H1 (cell line): ENCODE data around the gene ARHGEF38. TPM values are rescaled to one million over a fixed set of nuclear protein-coding genes. Genes with fewer than 3 reads are reported as not detected.

Experiments used
- CTCF ChIA-PET: fragments of 300-600 bp; sonication (Branson Sonifier 250); formaldehyde crosslinking; loops from one replicate; lab custom pipeline; 2021; ENCODE audit not compliant: partially characterized antibody; lab: Charles Lee
- POLR2A ChIA-PET: fragments of 300-600 bp; sonication (Branson Sonifier 250); formaldehyde crosslinking; loops from one replicate; lab custom pipeline; 2021; ENCODE audit warnings: inconsistent platforms; ENCODE audit not compliant: partially characterized antibody; lab: Charles Lee
- DNase-seq, 2 experiments: peaks; one replicate each; pipeline versions ENCODE4 v3.0.0 to v3.0.0-alpha.2; 2010 to 2022; ENCODE audit warnings: low spot score in 2 of 2, low read depth in 1 of 2, mixed read lengths in 1 of 2
- FAIRE-seq: peaks from 2 replicates; lab custom pipeline; 2011; peaks lifted over from hg19 to GRCh38; lab: Jason Lieb, UNC
- H2AFZ ChIP-seq: 2 replicates; pipeline ENCODE4 v1.8.1; 2012; ENCODE audit warnings: low read length, inconsistent platforms
- H2AK5ac ChIP-seq: 2 replicates; pipeline ENCODE4 v1.6.1; 2013; ENCODE audit warnings: low read depth, low read length
- H2BK120ac ChIP-seq: replicated peaks from 2 replicates; pipeline ENCODE3; 2013; ENCODE audit warnings: low read depth, low read length, inconsistent platforms
- H2BK12ac ChIP-seq: 2 replicates; pipeline ENCODE4 v1.6.1; 2013; ENCODE audit warnings: low read depth, low read length
- H2BK15ac ChIP-seq: 2 replicates; pipeline ENCODE4 v1.6.1; 2013; ENCODE audit warnings: low read length
- H2BK20ac ChIP-seq: 2 replicates; pipeline ENCODE4 v1.6.1; 2013; ENCODE audit warnings: low read length
- H2BK5ac ChIP-seq: 2 replicates; pipeline ENCODE4 v1.6.1; 2013; ENCODE audit warnings: low read depth, low read length
- H3K14ac ChIP-seq: 2 replicates; pipeline ENCODE4 v1.6.1; 2013; ENCODE audit warnings: inconsistent platforms; ENCODE audit not compliant: insufficient read length
- H3K18ac ChIP-seq: 2 replicates; pipeline ENCODE4 v1.6.1; 2013; ENCODE audit warnings: low read length; ENCODE audit errors: extremely low read depth
- H3K23ac ChIP-seq: 2 replicates; pipeline ENCODE4 v1.6.1; 2013; ENCODE audit warnings: inconsistent platforms; ENCODE audit not compliant: insufficient read length
- H3K23me2 ChIP-seq: 2 replicates; pipeline ENCODE4 v1.6.1; 2013; ENCODE audit warnings: low read depth, low read length
- H3K27ac ChIP-seq: 2 replicates; pipeline ENCODE4 v1.6.1; 2011; ENCODE audit warnings: low read depth, low read length, inconsistent platforms
- H3K27me3 ChIP-seq, 4 experiments: replicated peaks in 1 of 4; 1 replicate in 1 of 4; 2 replicates in 3 of 4; pipeline versions ENCODE4 v1.6.1 to v1.8.1; 2011 to 2013; ENCODE audit warnings: low read length in 3 of 4, mild to moderate bottlenecking in 3 of 4, inconsistent platforms in 2 of 4, mixed read lengths in 2 of 4, moderate library complexity in 1 of 4; ENCODE audit not compliant: control insufficient read depth in 3 of 4, insufficient read depth in 3 of 4; ENCODE audit errors: extremely low read depth in 1 of 4
- H3K36me3 ChIP-seq, 4 experiments: 2 replicates each; pipeline versions ENCODE4 v1.6.1 to v1.8.1; 2011 to 2013; ENCODE audit warnings: mild to moderate bottlenecking in 4 of 4, low read length in 3 of 4, moderate library complexity in 2 of 4, control low read depth in 1 of 4, inconsistent platforms in 1 of 4; ENCODE audit not compliant: insufficient read depth in 4 of 4, control insufficient read depth in 2 of 4
- H3K4ac ChIP-seq: replicated peaks from 2 replicates; pipeline ENCODE3; 2013; ENCODE audit warnings: low read length, low read depth, mixed read lengths, inconsistent platforms; ENCODE audit not compliant: insufficient read length
- H3K4me1 ChIP-seq, 4 experiments: replicated peaks in 1 of 4; 1 replicate in 1 of 4; 2 replicates in 3 of 4; pipeline versions ENCODE4 v1.6.1 to v1.8.1; 2011 to 2013; ENCODE audit warnings: low read length in 3 of 4, inconsistent platforms in 2 of 4, mixed read lengths in 1 of 4; ENCODE audit not compliant: insufficient read depth in 4 of 4, control insufficient read depth in 3 of 4
- H3K4me2 ChIP-seq, 2 experiments: 2 replicates each; pipeline versions ENCODE4 v1.6.1 to v1.8.1; 2011 to 2013; ENCODE audit warnings: low read depth in 2 of 2, low read length in 2 of 2, control low read depth in 1 of 2, inconsistent platforms in 1 of 2, mild to moderate bottlenecking in 1 of 2; ENCODE audit not compliant: insufficient read depth in 1 of 2
- H3K4me3 ChIP-seq, 4 experiments: fragments of 200-600, 300-600 bp in 1 of 4; sonication (generic), shearing (Covaris generic), sonication (Bioruptor Twin) in 1 of 4; 2 replicates each; pipeline versions ENCODE4 v1.5.1 to v1.8.1; 2011 to 2016; ENCODE audit warnings: low read length in 4 of 4, low read depth in 3 of 4, control low read depth in 2 of 4, inconsistent platforms in 2 of 4, mild to moderate bottlenecking in 2 of 4, mixed read lengths in 1 of 4, moderate library complexity in 1 of 4; ENCODE audit not compliant: insufficient read depth in 2 of 4; ENCODE audit errors: extremely low read depth in 1 of 4
- H3K56ac ChIP-seq: replicated peaks from 2 replicates; pipeline ENCODE3; 2013; ENCODE audit warnings: low read depth, mild to moderate bottlenecking, mixed read lengths, low read length, inconsistent platforms; ENCODE audit not compliant: insufficient read length
- H3K79me1 ChIP-seq: 2 replicates; pipeline ENCODE4 v1.6.1; 2013; ENCODE audit warnings: low read depth, low read length, control low read depth
- H3K79me2 ChIP-seq, 2 experiments: 2 replicates each; pipeline versions ENCODE4 v1.6.1 to v1.8.1; 2012 to 2013; ENCODE audit warnings: low read length in 2 of 2, mild to moderate bottlenecking in 2 of 2, inconsistent platforms in 1 of 2; ENCODE audit not compliant: insufficient read depth in 2 of 2, control insufficient read depth in 1 of 2
- H3K9ac ChIP-seq, 4 experiments: replicated peaks in 1 of 4; 1 replicate in 1 of 4; 2 replicates in 3 of 4; pipeline versions ENCODE4 v1.6.1 to v1.8.1; 2011 to 2013; ENCODE audit warnings: low read depth in 3 of 4, low read length in 3 of 4, control low read depth in 2 of 4, mild to moderate bottlenecking in 2 of 4, moderate library complexity in 2 of 4, inconsistent platforms in 1 of 4; ENCODE audit errors: extremely low read depth in 1 of 4
- H3K9me3 ChIP-seq, 2 experiments: 2 replicates each; pipeline versions ENCODE4 v1.6.1 to v1.8.1; 2012 to 2013; ENCODE audit warnings: mild to moderate bottlenecking in 2 of 2, moderate library complexity in 2 of 2, control low read depth in 1 of 2, inconsistent platforms in 1 of 2, low read depth in 1 of 2, low read length in 1 of 2, mixed read lengths in 1 of 2; ENCODE audit not compliant: insufficient read depth in 2 of 2
- H4K20me1 ChIP-seq, 2 experiments: replicated peaks in 1 of 2; 2 replicates each; pipeline versions ENCODE3 to v1.8.1; 2011 to 2013; ENCODE audit warnings: inconsistent platforms in 2 of 2, low read length in 2 of 2, mild to moderate bottlenecking in 1 of 2; ENCODE audit not compliant: insufficient read depth in 2 of 2, control insufficient read depth in 1 of 2
- H4K5ac ChIP-seq: 2 replicates; pipeline ENCODE4 v1.6.1; 2013; ENCODE audit warnings: low read length, low read depth, mixed read lengths, inconsistent platforms; ENCODE audit not compliant: insufficient read length
- H4K8ac ChIP-seq: 2 replicates; pipeline ENCODE4 v1.8.0; 2013; ENCODE audit warnings: mild to moderate bottlenecking, moderate library complexity, low read length, inconsistent platforms; ENCODE audit not compliant: insufficient read depth; ENCODE audit errors: extremely low read depth
- H4K91ac ChIP-seq: replicated peaks from 2 replicates; pipeline ENCODE3; 2013; ENCODE audit warnings: low read length, mixed read lengths, inconsistent platforms; ENCODE audit not compliant: insufficient read length
- BRCA1 ChIP-seq: IDR thresholded peaks from 2 replicates; pipeline ENCODE4 v1.6.1; 2012; ENCODE audit warnings: low read depth, low read length, improper control_type of control experiment
- CHD1 ChIP-seq: IDR thresholded peaks from 2 replicates; pipeline ENCODE4 v1.6.1; 2012; ENCODE audit warnings: low read depth, low read length, improper control_type of control experiment
- CHD2 ChIP-seq: IDR thresholded peaks from 2 replicates; pipeline ENCODE4 v1.6.1; 2012; ENCODE audit warnings: low read length, improper control_type of control experiment
- KDM5A ChIP-seq: fragments of 200-600 bp; IDR thresholded peaks from 2 replicates; pipeline ENCODE4 v1.7.1; 2012; ENCODE audit warnings: mild to moderate bottlenecking, low read length, inconsistent platforms, mixed read lengths
- MAFK ChIP-seq: IDR thresholded peaks from 2 replicates; pipeline ENCODE4 v1.6.1; 2012; ENCODE audit warnings: low read depth, mild to moderate bottlenecking, improper control_type of control experiment, low read length
- NANOG ChIP-seq: IDR thresholded peaks from 2 replicates; pipeline ENCODE4 v1.6.1; 2011; ENCODE audit warnings: low read length, low read depth, mild to moderate bottlenecking, inconsistent platforms; ENCODE audit not compliant: insufficient read depth, poor library complexity, severe bottlenecking
- NRF1 ChIP-seq: IDR thresholded peaks from 2 replicates; pipeline ENCODE4 v1.6.1; 2011; ENCODE audit warnings: mild to moderate bottlenecking, low read depth, low read length, improper control_type of control experiment
- POLR2AphosphoS5 ChIP-seq: IDR thresholded peaks from 2 replicates; pipeline ENCODE4 v1.6.1; 2011; ENCODE audit warnings: low read depth, low read length
- RBBP5 ChIP-seq: IDR thresholded peaks from 2 replicates; pipeline ENCODE4 v1.7.1; 2012; ENCODE audit warnings: low read depth, mild to moderate bottlenecking, inconsistent platforms, low read length, moderate library complexity, borderline replicate concordance
- RNF2 ChIP-seq: fragments of 200-900, 300-1000 bp; sonication (generic); IDR thresholded peaks from 2 replicates; pipeline ENCODE4 v1.7.1; 2016; ENCODE audit warnings: borderline replicate concordance, low read depth, mild to moderate bottlenecking, antibody characterized with exemption, low read length; ENCODE audit not compliant: poor library complexity, severe bottlenecking; ENCODE audit errors: missing control alignments
- SIRT6 ChIP-seq: IDR thresholded peaks from one replicate; pipeline ENCODE4 v1.7.1; 2012; ENCODE audit warnings: low read length, inconsistent platforms
- SUZ12 ChIP-seq: fragments of 200-600 bp; sonication (generic); IDR thresholded peaks from 2 replicates; pipeline ENCODE4 v1.6.1; 2012; ENCODE audit warnings: mild to moderate bottlenecking, inconsistent platforms, low read length, moderate library complexity, mixed read lengths
- WGBS, 2 experiments: shearing (Covaris generic) in 1 of 2; methylation state at CpG; one replicate each; pipeline versions ENCODE4 v1.1.6 to v1.1.7; 2013 to 2015; ENCODE audit warnings: low lambda C conversion rate in 2 of 2, mixed read lengths in 2 of 2, inconsistent platforms in 1 of 2, low coverage in 1 of 2, missing lambda C conversion rate in 1 of 2; ENCODE audit not compliant: insufficient replicate concordance in 2 of 2, insufficient coverage in 1 of 2, insufficient read length in 1 of 2; ENCODE audit errors: extremely low coverage in 1 of 2, missing lambda C conversion rate in 1 of 2; 5-methylcytosine and 5-hydroxymethylcytosine counted together
- polyA plus RNA-seq, 7 experiments: library from polyadenylated mRNA; depleted of rRNA in 3 of 7; stranded (reverse) in 5 of 7; unstranded in 2 of 7; fragments of >200 nt in 5 of 7; fragments of 200-250 nt in 2 of 7; gene quantifications; 1 replicate in 5 of 7; 2 replicates in 1 of 7; 4 replicates in 1 of 7; pipeline versions ENCODE4 v1.2.1 to v1.2.3, GENCODE V29; 2011 to 2013; ENCODE audit warnings: missing spikeins in 2 of 7, mixed read lengths in 2 of 7
- total RNA-seq: library from RNA; stranded (reverse); fragmentation: NEBNext Ultra II Directional; extraction: Animal tissue kit (Norgen Biotek cat#: 25700); gene quantifications from 2 replicates; pipeline ENCODE4 v1.2.1, GENCODE V29; 2021
- TF ChIP-seq, protein P1 (sequence below): IDR thresholded peaks from 2 replicates; pipeline ENCODE4 v1.6.1; 2012; ENCODE audit warnings: inconsistent platforms
- TF ChIP-seq, protein P2 (sequence below): IDR thresholded peaks from 2 replicates; pipeline ENCODE4 v1.6.1; 2012; ENCODE audit warnings: inconsistent platforms

Gene ARHGEF38
- total and polyA plus RNA-seq, 2 of the 8 experiments (the other 6 are each of a cell fraction or from before 2014, with no cell fraction given), result not detected

DNA sequence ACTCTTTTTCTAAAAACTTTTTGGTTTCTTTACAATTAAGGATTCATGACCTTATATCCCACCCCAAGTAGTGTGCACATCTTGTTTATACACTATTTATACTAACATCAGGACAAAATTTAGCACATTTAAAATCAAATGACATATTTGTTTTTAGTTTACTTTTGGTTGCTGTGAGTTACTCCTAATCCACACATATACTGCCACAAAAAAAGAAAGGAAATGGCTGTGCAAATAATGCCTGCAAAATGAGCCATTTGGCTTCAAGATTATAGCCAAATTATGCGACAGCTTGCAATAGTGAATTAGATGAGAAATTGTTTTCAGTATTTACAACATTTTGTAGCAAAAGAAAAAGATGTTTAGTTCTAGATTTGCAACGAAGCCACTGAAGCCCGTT is 10.4 kb upstream of the ARHGEF38 start:
- no peak for DNase-seq
- H4K8ac ChIP-seq, result no peak overlapping the region
- no peaks in the 10 kb centered on the region for H3K4me1 ChIP-seq
- WGBS, 2 experiments, result 90% methylated on average over 3 of the region's 3 CpGs; no CpG with 5 or more reads in 1 of the 2 experiments
- no peak overlapping the region for H3K27ac ChIP-seq
- no peak overlapping the region for H3K18ac ChIP-seq
- no peak overlapping the region for H3K9ac ChIP-seq
- H2BK120ac ChIP-seq, result no peak overlapping the region
- H2AFZ ChIP-seq, result no peak overlapping the region
- no peaks in the 10 kb centered on the region for H3K9me3 ChIP-seq
- H3K4me2 ChIP-seq, result no peak overlapping the region
- H3K27me3 ChIP-seq, result peaks cover 0 to 2% (median under 1%) of the 10 kb centered on the region in 4 experiments; a peak in 2 of 7 replicates
- POLR2A ChIA-PET, result no interaction called here
- H2BK15ac ChIP-seq, result no peak overlapping the region
- H3K23me2 ChIP-seq, result no peaks in the 10 kb centered on the region
- no peaks in the 10 kb centered on the region for H4K20me1 ChIP-seq
- H2AK5ac ChIP-seq, result no peak overlapping the region
- no peak overlapping the region for H3K14ac ChIP-seq
- no peak overlapping the region for H2BK5ac ChIP-seq
- H2BK20ac ChIP-seq, result no peak overlapping the region
- no peak overlapping the region for H3K4ac ChIP-seq
- no peaks in the 10 kb centered on the region for H3K79me2 ChIP-seq
- H2BK12ac ChIP-seq, result no peak overlapping the region
- CTCF ChIA-PET, result no interaction called here
- H3K23ac ChIP-seq, result no peak overlapping the region
- H4K91ac ChIP-seq, result no peak overlapping the region
- H3K79me1 ChIP-seq, result no peaks in the 10 kb centered on the region
- no peaks in the 10 kb centered on the region for H3K36me3 ChIP-seq
- H4K5ac ChIP-seq, result no peak overlapping the region
- H3K4me3 ChIP-seq, result no peak overlapping the region
- FAIRE-seq, result no peak
- no peak overlapping the region for H3K56ac ChIP-seq
- TF ChIP-seq RBBP5, result no peak
- TF ChIP-seq, protein P1, sequence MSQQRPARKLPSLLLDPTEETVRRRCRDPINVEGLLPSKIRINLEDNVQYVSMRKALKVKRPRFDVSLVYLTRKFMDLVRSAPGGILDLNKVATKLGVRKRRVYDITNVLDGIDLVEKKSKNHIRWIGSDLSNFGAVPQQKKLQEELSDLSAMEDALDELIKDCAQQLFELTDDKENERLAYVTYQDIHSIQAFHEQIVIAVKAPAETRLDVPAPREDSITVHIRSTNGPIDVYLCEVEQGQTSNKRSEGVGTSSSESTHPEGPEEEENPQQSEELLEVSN, result no peak
- TF ChIP-seq, protein P2, sequence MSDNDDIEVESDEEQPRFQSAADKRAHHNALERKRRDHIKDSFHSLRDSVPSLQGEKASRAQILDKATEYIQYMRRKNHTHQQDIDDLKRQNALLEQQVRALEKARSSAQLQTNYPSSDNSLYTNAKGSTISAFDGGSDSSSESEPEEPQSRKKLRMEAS, result no peak
- TF ChIP-seq SUZ12, result no peak
- no peak for TF ChIP-seq KDM5A
- TF ChIP-seq POLR2AphosphoS5, result no peak
- TF ChIP-seq NRF1, result no peak
- no peak for TF ChIP-seq CHD1
- TF ChIP-seq CHD2, result no peak
- no peak for TF ChIP-seq MAFK
- no peak for TF ChIP-seq SIRT6
- TF ChIP-seq RNF2, result no peak
- TF ChIP-seq BRCA1, result no peak
- no peak for TF ChIP-seq NANOG
